ENCODE data around the gene CLEC4G. TPM values are rescaled to one million over a fixed set of nuclear protein-coding genes. Genes with fewer than 3 reads are reported as not detected.
A peak's percentile ranks its signal among the peaks of the same experiment; 100 is the strongest.

CLEC4G gene
- total RNA-seq, 1 experiment from 2014 or later, result not detected

DNA sequence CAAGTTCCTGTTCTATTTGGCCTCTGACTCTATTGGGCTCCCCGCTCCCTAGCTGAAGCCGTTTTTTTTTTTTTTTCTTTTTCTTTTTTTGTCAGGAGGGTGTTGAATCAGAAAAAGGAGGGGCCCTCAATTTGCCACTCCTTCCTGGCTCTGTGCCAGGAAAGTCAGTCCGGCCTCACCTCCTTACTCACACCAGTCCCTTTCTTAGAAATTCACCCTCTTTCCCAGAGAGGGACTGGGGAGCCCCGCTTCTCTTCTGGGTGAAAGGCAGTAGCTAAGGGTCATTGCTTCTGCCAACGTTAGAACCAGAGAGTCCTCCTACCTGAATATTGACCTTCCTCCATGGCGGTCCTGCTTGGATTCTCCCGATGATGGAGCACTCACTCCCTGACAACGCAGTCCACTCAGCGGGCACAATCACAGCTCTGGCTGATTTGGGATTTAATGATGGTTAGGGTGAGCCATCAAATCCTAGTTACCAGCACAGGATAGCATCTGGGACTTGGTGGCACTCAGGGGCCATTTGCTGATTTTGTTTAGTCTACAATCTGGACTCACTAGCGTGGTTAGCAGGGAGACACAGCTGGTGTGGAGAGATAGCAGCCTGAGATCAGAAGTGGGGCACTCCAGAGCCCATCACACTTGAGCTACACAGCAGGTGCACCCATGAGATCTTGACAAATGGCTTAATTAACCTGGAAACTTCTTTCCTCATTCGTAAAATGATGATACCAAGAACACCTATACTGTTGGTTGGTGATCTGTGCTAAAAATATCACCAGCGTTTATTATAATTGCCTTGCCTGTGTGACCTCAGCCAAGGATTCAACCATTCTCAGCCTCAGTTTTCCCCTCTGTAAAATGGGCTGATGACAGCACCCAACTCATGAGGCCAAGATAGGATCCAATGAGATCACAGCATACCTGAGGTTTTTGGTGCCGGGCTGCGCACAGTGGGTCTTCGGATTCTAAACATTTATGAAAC, 32.2 kb downstream of the CLEC4G start:
- Histone ChIP-seq H3K79me2 (ENCODE audit: low read length) (no peaks in the 10 kb centered on the region), H3K9me2 (replicated peaks; ENCODE audit: low read length) (no peaks in the 10 kb centered on the region), H3K4me3 (ENCODE audit: low read length) (no peak overlapping the region), H3K9ac (ENCODE audit: low read length) (no peak overlapping the region), H4K20me1 (ENCODE audit: low read length) (no peaks in the 10 kb centered on the region), H3K27me3 (ENCODE audit: low read length) (peaks cover 31% of the 10 kb centered on the region), H3K36me3 (ENCODE audit: low read depth, low read length) (no peaks in the 10 kb centered on the region), H3K27ac (ENCODE audit: low read length) (no peak overlapping the region), H3K9me3 (ENCODE audit: low read length) (no peaks in the 10 kb centered on the region), H2AFZ (ENCODE audit: low read length) (no peak overlapping the region), H3K4me2 (ENCODE audit: low read length) (no peak overlapping the region), H3F3A (ENCODE audit: low read length, unreplicated experiment) (no peaks in the 10 kb centered on the region), H3K4me1 (ENCODE audit: insufficient read depth, low read length) (no peaks in the 10 kb centered on the region)
- ChIA-PET POLR2A (ENCODE audit: unreplicated experiment) (no interaction called here), CTCF (interaction anchor here (0.6 to 1.1 kb wide), 2 partner anchors 19 to 70 kb away, joined by 3 to 4 read pairs; partner anchors contain the start of gene TRAPPC5)
- ATAC-seq (no peak), DNase-seq (peak; percentile 45)
- intact Hi-C loops (cut with micrococcal nuclease), result no loop called here
- BruUV-seq (replicated peaks), result no TSS peak
- TF ChIP-seq EZH2 (IDR thresholded peaks at IDR 0.05; ENCODE audit: low read length, unreplicated experiment) (no peak), EZH2phosphoT487 (IDR thresholded peaks at IDR 0.05; ENCODE audit: borderline replicate concordance, low read length) (no peak)
- TF ChIP-seq, protein P1, sequence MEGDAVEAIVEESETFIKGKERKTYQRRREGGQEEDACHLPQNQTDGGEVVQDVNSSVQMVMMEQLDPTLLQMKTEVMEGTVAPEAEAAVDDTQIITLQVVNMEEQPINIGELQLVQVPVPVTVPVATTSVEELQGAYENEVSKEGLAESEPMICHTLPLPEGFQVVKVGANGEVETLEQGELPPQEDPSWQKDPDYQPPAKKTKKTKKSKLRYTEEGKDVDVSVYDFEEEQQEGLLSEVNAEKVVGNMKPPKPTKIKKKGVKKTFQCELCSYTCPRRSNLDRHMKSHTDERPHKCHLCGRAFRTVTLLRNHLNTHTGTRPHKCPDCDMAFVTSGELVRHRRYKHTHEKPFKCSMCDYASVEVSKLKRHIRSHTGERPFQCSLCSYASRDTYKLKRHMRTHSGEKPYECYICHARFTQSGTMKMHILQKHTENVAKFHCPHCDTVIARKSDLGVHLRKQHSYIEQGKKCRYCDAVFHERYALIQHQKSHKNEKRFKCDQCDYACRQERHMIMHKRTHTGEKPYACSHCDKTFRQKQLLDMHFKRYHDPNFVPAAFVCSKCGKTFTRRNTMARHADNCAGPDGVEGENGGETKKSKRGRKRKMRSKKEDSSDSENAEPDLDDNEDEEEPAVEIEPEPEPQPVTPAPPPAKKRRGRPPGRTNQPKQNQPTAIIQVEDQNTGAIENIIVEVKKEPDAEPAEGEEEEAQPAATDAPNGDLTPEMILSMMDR (conservative IDR thresholded peaks at IDR 0.05; ENCODE audit: low read depth, low read length), result no peak

DNA sequence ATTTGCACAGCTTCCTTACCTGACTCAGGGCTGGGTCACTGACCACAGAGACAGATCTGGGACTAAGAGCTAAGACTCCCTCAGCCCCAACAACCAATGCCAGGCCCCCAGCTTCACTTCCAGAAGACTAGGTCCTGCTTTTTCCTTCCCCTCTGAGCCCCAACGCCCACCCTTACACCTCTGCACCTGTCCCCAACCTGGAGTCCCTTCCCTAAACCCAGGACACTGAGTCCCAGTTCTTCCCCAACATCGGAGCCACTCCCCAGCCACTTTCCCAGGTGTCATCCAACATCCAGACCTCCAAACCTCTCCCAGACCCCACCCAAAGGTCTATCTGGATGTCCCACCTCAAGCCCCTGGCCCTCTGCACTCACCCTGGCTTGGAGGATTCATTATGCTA, 32.9 kb downstream of the CLEC4G start:
- H3K9me2 ChIP-seq (replicated peaks; ENCODE audit: low read length), result no peaks in the 10 kb centered on the region
- H3F3A ChIP-seq (ENCODE audit: low read length, unreplicated experiment), result no peaks in the 10 kb centered on the region
- no peaks in the 10 kb centered on the region for H4K20me1 ChIP-seq (ENCODE audit: low read length)
- H3K27ac ChIP-seq (ENCODE audit: low read length), result no peak overlapping the region
- 0 out of 2 replicates have a peak, but pooled peaks have one; percentile 12 for ATAC-seq
- no peak overlapping the region for H2AFZ ChIP-seq (ENCODE audit: low read length)
- intact Hi-C loops (cut with micrococcal nuclease), result no loop called here
- H3K36me3 ChIP-seq (ENCODE audit: low read depth, low read length), result no peaks in the 10 kb centered on the region
- ChIA-PET CTCF (interaction anchor here (0.6 to 1.1 kb wide), 3 partner anchors 18 to 313 kb away, joined by 3 to 5 read pairs (median 4); partner anchors contain the start of gene TRAPPC5), POLR2A (ENCODE audit: unreplicated experiment) (no interaction called here)
- no peaks in the 10 kb centered on the region for H3K4me1 ChIP-seq (ENCODE audit: insufficient read depth, low read length)
- BruUV-seq (replicated peaks), result no TSS peak
- peaks cover 33% of the 10 kb centered on the region for H3K27me3 ChIP-seq (ENCODE audit: low read length)
- no peaks in the 10 kb centered on the region for H3K79me2 ChIP-seq (ENCODE audit: low read length)
- TF ChIP-seq EZH2 (IDR thresholded peaks at IDR 0.05; ENCODE audit: low read length, unreplicated experiment), result no peak
- no peak for TF ChIP-seq EZH2phosphoT487 (IDR thresholded peaks at IDR 0.05; ENCODE audit: borderline replicate concordance, low read length)
- TF ChIP-seq, protein P1 (conservative IDR thresholded peaks at IDR 0.05; ENCODE audit: low read depth, low read length), result no peak
- DNase-seq, result no peak
- H3K9ac ChIP-seq (ENCODE audit: low read length), result no peak overlapping the region
- H3K4me3 ChIP-seq (ENCODE audit: low read length), result no peak overlapping the region
- no peaks in the 10 kb centered on the region for H3K9me3 ChIP-seq (ENCODE audit: low read length)
- no peak overlapping the region for H3K4me2 ChIP-seq (ENCODE audit: low read length)

All from PC-3 (cell line).